WI38 (cell line): Measurements from ENCODE around the gene GBGT1.

Source experiments
- H3K4me3 ChIP-seq: 2 replicates; pipeline ENCODE4 v1.5.1; 2011; ENCODE audit warnings: low read depth, mild to moderate bottlenecking, control low read depth, low read length
- TF ChIP-seq, protein P1 (sequence below): IDR thresholded peaks from 2 replicates; pipeline ENCODE4 v1.5.1; 2012; ENCODE audit warnings: low read depth, mild to moderate bottlenecking, control low read depth, low read length

Gene GBGT1

GRCh38 chr9:133201424-133202144 lies 37.9 kb upstream of the GBGT1 start:
- no peak overlapping the region for H3K4me3 ChIP-seq
- TF ChIP-seq, protein P1, sequence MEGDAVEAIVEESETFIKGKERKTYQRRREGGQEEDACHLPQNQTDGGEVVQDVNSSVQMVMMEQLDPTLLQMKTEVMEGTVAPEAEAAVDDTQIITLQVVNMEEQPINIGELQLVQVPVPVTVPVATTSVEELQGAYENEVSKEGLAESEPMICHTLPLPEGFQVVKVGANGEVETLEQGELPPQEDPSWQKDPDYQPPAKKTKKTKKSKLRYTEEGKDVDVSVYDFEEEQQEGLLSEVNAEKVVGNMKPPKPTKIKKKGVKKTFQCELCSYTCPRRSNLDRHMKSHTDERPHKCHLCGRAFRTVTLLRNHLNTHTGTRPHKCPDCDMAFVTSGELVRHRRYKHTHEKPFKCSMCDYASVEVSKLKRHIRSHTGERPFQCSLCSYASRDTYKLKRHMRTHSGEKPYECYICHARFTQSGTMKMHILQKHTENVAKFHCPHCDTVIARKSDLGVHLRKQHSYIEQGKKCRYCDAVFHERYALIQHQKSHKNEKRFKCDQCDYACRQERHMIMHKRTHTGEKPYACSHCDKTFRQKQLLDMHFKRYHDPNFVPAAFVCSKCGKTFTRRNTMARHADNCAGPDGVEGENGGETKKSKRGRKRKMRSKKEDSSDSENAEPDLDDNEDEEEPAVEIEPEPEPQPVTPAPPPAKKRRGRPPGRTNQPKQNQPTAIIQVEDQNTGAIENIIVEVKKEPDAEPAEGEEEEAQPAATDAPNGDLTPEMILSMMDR, result no peak

- TF ChIP-seq, protein P1, result no peak
These were observed 36.9 kb upstream of the GBGT1 start for GRCh38 chr9:133200631-133201030.

GRCh38 chr9:133199648-133200321 lies 36.1 kb upstream of the GBGT1 start:
- H3K4me3 ChIP-seq, result no peak overlapping the region
- TF ChIP-seq, protein P1, result no peak

More at GRCh38 chr9:133200631-133201030, 36.9 kb upstream of the GBGT1 start:
- H3K4me3 ChIP-seq, result no peak overlapping the region

DNA sequence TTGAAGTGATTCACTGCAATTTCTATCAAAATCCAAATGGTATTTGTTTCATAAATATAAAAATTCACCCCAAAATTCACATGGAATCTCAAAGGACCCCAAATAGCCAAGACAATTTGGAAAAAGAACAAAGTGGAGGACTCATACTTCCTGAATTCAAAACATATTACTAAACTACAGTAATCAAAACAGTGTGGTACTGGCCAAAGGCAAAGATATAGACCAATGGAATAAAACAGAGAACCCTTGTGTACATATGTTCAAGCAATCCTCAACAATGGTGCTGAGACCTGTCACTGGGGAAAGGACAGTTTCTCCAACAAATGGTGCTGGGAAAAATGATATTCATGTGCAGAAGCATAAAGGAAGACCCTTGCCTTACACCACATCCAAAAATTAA lies 31.3 kb upstream of the GBGT1 start:
- no peak overlapping the region for H3K4me3 ChIP-seq
- TF ChIP-seq, protein P1, result no peak

DNA sequence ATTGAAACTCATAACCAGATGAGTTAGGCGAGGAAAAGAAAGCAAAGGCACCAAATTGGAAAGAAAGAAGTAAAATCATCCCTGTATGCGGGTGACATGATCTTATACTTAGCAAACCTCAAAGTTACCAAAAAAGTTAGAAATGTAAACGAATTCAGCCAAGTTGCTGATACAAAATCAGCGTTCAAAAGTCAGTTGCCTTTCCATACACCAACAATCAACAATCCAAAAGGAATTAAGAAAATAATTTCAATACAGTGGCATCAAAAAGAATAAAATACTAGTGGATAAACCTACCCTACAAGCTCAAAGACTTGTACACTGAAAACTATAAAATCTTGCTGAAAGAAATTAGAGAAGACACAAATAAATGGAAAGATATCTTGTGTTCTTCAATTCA lies 30.9 kb upstream of the GBGT1 start:
- no peak overlapping the region for H3K4me3 ChIP-seq
- TF ChIP-seq, protein P1, result no peak

- TF ChIP-seq, protein P1, result no peak
- no peak overlapping the region for H3K4me3 ChIP-seq
These were observed 28.3 kb upstream of the GBGT1 start for GRCh38 chr9:133191989-133192388.

GRCh38 chr9:133189826-133190225 lies 26.1 kb upstream of the GBGT1 start:
- TF ChIP-seq, protein P1, result no peak
- no peak overlapping the region for H3K4me3 ChIP-seq
